Gastrocnemius medialis (tissue), 4 donors: ENCODE results near the gene SGO2. TPM values are rescaled to one million over a fixed set of nuclear protein-coding genes. Genes with fewer than 3 reads are reported as not detected.

Experiments
- ATAC-seq, 2 donors: fragments of 150-250 bp; one replicate each; pipeline ENCODE4 v1.9.1; 2016
- DNase-seq, 2 donors: peaks; one replicate each; pipeline ENCODE4 v3.0.0-alpha.2; 2019
- H3K27ac ChIP-seq, 4 donors: fragments of 200-600 bp; sonication (generic); 1 replicate in 1 of 4; 2 replicates in 3 of 4; pipeline ENCODE4 v1.5.1; 2016 to 2018; ENCODE audit warnings: mild to moderate bottlenecking in 2 of 4, moderate library complexity in 1 of 4
- H3K27me3 ChIP-seq, 3 donors: fragments of 200-600 bp; sonication (generic) in 2 of 3; 1 replicate in 1 of 3; 2 replicates in 2 of 3; pipeline versions ENCODE4 v1.5.1 to v1.6.0; 2016 to 2019; ENCODE audit warnings: mild to moderate bottlenecking in 1 of 3, moderate library complexity in 1 of 3
- H3K36me3 ChIP-seq, 2 donors: fragments of 200-600 bp; sonication (generic) in 1 of 2; one replicate each; pipeline ENCODE4 v1.5.1; 2017 to 2018
- H3K4me1 ChIP-seq, 2 donors: fragments of 200-600 bp; sonication (generic) in 1 of 2; one replicate each; pipeline ENCODE4 v1.5.1; 2016 to 2017; ENCODE audit warnings: mild to moderate bottlenecking in 2 of 2
- H3K4me3 ChIP-seq, 4 donors: fragments of 200-600 bp; sonication (generic) in 3 of 4; 1 replicate in 1 of 4; 2 replicates in 3 of 4; pipeline ENCODE4 v1.5.1; 2016 to 2019; ENCODE audit warnings: mild to moderate bottlenecking in 2 of 4
- H3K9me3 ChIP-seq, 3 donors: fragments of 200-600 bp; sonication (generic) in 2 of 3; 1 replicate in 1 of 3; 2 replicates in 2 of 3; pipeline ENCODE4 v1.5.1; 2016 to 2019
- POLR2A ChIP-seq, 2 donors: fragments of 450-650 bp; IDR thresholded peaks; one replicate each; pipeline ENCODE4 v1.6.1; 2017; ENCODE audit warnings: antibody characterized with exemption in 2 of 2, mild to moderate bottlenecking in 2 of 2, moderate library complexity in 2 of 2
- in situ Hi-C, 4 donors: fragments of 200-750 bp; cut with MboI; loops; one replicate each; pipeline versions ENCODE4 v1.15.0 to v1.8.0; 2017; ENCODE audit warnings: low sequenced_read_pairs in 4 of 4
- intact Hi-C: fragments of 100-400 bp; cut with DNase I; formaldehyde crosslinking; loops from one replicate; pipeline ENCODE4 v1.15.1; 2023; ENCODE audit warnings: low total_unique reads
- total RNA-seq, 4 donors: library from RNA; depleted of rRNA; stranded (reverse); fragments of >200 nt; gene quantifications; one replicate each; pipeline versions ENCODE4 v1.1.0 to v1.2.3, GENCODE V29; 2016
- TF ChIP-seq, protein P1 (sequence below), 5 experiments: fragments of 450-650 bp in 3 of 5; fragments of 200-600 bp in 2 of 5; sonication (generic) in 2 of 5; IDR thresholded peaks in 4 of 5; conservative IDR thresholded peaks in 1 of 5; 1 replicate in 4 of 5; 2 replicates in 1 of 5; pipeline ENCODE4 v1.5.1; 2016 to 2019; ENCODE audit warnings: antibody characterized with exemption in 5 of 5, mild to moderate bottlenecking in 3 of 5, moderate library complexity in 3 of 5

The SGO2 gene
- total RNA-seq, 4 donors from 2014 or later = 0.61 to 2.6 (median 0.70) TPM

DNA sequence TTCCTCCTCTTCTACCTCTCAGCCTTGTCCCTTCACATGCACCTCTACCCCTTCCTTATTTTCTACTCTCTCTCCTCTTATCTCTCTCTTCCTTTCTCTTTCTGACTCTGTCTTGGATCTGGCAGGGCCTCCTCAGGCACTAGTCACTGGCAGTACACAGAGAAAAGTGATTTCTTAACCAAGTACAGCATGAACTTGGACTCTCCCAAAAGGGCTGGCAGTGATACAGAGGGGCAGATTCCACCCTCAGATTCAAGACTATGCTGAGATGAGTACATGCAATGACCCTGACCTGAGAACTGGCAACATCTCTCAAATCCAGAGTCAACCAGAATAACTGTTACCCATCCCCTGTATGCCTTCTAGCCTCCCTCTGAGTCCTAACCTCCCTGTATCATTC is 64.1 kb downstream of the SGO2 start:
- peak; percentile 56 to 80 for DNase-seq
- intact Hi-C loops = no loop called here
- no peaks in the 10 kb centered on the region for H3K9me3 ChIP-seq
- H3K27ac ChIP-seq = peak overlapping the region; percentile 6 to 69 (median 47)
- ATAC-seq = peak; percentile 81 to 85
- H3K4me3 ChIP-seq = peak overlapping the region in 1 of 4 donors; percentile 2
- no peaks in the 10 kb centered on the region for H3K36me3 ChIP-seq
- no peaks in the 10 kb centered on the region for H3K27me3 ChIP-seq
- TF ChIP-seq, protein P1, sequence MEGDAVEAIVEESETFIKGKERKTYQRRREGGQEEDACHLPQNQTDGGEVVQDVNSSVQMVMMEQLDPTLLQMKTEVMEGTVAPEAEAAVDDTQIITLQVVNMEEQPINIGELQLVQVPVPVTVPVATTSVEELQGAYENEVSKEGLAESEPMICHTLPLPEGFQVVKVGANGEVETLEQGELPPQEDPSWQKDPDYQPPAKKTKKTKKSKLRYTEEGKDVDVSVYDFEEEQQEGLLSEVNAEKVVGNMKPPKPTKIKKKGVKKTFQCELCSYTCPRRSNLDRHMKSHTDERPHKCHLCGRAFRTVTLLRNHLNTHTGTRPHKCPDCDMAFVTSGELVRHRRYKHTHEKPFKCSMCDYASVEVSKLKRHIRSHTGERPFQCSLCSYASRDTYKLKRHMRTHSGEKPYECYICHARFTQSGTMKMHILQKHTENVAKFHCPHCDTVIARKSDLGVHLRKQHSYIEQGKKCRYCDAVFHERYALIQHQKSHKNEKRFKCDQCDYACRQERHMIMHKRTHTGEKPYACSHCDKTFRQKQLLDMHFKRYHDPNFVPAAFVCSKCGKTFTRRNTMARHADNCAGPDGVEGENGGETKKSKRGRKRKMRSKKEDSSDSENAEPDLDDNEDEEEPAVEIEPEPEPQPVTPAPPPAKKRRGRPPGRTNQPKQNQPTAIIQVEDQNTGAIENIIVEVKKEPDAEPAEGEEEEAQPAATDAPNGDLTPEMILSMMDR (IDR thresholded peaks at IDR 0.05 in 4 of 5, conservative IDR thresholded peaks at IDR 0.05 in 1 of 5) = no peak
- TF ChIP-seq POLR2A (IDR thresholded peaks at IDR 0.05) = no peak
- peaks cover 0 to 5% of the 10 kb centered on the region in 2 donors for H3K4me1 ChIP-seq
- in situ Hi-C loops = no loop called here

DNA sequence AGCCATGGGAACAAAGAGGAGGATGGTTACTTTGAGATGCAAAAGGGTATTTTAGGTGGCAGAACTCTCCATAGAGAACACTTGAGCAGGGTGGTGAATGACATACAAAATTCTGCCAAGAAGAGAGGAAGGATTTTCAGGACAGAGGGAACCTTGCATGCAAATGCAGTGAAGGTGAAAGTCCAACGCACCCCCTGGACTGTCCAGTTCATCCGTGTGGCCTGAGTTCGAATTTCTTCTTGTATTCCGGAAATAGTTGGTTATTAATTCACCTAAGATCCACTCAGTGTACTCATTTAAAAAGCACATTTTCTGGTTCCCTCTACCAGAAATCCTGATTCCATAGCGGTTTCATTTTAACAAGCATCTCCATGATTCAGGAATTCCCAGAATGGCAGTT is 65.3 kb downstream of the SGO2 start:
- no peak overlapping the region for H3K4me3 ChIP-seq
- ATAC-seq = no peak
- no peak for TF ChIP-seq POLR2A (IDR thresholded peaks at IDR 0.05)
- TF ChIP-seq, protein P1 (IDR thresholded peaks at IDR 0.05 in 4 of 5, conservative IDR thresholded peaks at IDR 0.05 in 1 of 5) = no peak
- no peaks in the 10 kb centered on the region for H3K4me1 ChIP-seq
- H3K27ac ChIP-seq = peak overlapping the region in 1 of 4 donors; percentile 58
- no peaks in the 10 kb centered on the region for H3K9me3 ChIP-seq
- no peaks in the 10 kb centered on the region for H3K36me3 ChIP-seq
- intact Hi-C loops (no loop called here), in situ Hi-C loops (no loop called here)
- no peak for DNase-seq
- H3K27me3 ChIP-seq = no peaks in the 10 kb centered on the region

DNA sequence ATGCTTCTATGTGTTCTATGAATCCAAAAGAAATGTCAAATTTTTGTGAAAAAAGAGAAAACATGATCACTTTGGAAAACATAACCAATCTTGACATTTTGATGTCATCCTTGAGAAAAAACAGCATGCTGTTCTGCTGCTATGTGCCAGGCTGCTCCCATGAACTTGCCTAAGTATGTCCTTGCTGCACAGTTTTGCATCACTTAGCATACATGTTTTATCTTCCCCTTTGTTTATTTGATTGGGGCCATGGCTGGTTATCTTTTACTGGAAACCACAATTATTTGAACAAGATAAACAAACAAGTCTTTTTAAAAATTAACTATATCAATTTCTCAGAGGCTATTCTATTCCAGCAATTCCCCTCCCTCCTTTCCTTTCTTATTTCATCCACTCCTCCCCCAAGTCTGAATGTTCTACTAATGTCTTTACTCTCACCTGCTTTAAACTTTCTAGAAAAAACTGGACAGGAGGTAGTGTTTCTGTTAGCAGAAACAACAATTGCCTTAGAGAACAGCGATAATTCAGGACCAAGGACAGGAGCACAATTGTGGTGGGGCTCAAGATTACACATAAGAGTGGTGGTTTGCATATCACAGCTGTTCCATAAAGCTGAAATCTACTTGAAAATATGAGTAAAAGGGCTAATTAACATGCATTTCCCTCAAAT is 66.5 kb downstream of the SGO2 start:
- Histone ChIP-seq H3K27me3 (no peaks in the 10 kb centered on the region), H3K9me3 (no peaks in the 10 kb centered on the region), H3K27ac (no peak overlapping the region), H3K36me3 (no peaks in the 10 kb centered on the region), H3K4me3 (no peak overlapping the region), H3K4me1 (no peaks in the 10 kb centered on the region)
- in situ Hi-C loops = no loop called here
- DNase-seq = no peak
- TF ChIP-seq, protein P1 (IDR thresholded peaks at IDR 0.05 in 4 of 5, conservative IDR thresholded peaks at IDR 0.05 in 1 of 5) = no peak
- no peak for TF ChIP-seq POLR2A (IDR thresholded peaks at IDR 0.05)
- no peak for ATAC-seq
- intact Hi-C loops = no loop called here

DNA sequence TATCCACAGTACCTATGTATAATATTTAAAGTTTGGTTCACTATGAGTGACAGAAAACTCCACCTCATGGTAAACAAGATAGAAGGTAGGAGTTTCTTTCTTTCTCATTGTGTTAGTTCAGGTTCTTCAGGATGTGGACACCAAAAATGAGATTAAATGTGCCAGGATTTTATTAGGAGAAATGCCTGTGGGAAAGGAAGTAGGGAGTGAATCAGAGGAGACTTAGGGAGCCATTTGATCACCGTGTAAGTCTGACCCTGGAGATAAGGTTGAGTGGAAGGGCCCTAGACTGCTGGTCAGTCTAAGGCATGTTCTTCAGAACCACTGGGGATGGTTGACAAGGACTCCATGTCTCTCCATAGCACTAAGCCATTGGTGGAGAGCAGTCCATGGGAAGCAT is 67.9 kb downstream of the SGO2 start:
- Histone ChIP-seq H3K36me3 (no peaks in the 10 kb centered on the region), H3K27me3 (no peaks in the 10 kb centered on the region), H3K27ac (no peak overlapping the region), H3K4me1 (no peaks in the 10 kb centered on the region), H3K9me3 (no peaks in the 10 kb centered on the region), H3K4me3 (no peak overlapping the region)
- intact Hi-C loops (no loop called here), in situ Hi-C loops (no loop called here)
- no peak for DNase-seq
- TF ChIP-seq, protein P1 (IDR thresholded peaks at IDR 0.05 in 4 of 5, conservative IDR thresholded peaks at IDR 0.05 in 1 of 5) = no peak
- TF ChIP-seq POLR2A (IDR thresholded peaks at IDR 0.05) = no peak
- ATAC-seq = no peak

DNA sequence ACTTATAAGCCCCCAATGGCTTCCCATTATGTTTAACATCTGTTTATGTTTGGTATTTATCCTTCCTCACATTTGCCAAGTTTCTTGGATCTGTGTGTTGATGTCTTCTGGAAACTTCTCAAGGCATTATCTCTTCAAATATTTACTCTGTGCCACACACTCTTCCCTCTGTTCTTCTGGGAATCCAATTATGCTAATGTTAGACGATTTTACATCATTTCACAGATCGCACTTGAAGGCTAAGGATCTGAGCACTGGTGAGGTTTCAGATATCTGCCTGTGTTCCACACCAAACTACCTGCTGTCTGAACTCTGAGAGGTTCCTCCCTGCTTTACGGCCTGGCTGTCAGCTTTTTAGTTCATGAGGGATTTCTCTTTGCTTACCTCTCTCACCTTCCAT is 69.9 kb downstream of the SGO2 start:
- Histone ChIP-seq H3K36me3 (no peaks in the 10 kb centered on the region), H3K4me3 (no peak overlapping the region)

More for the DNA sequence above, 69.9 kb downstream of the SGO2 start:
- Histone ChIP-seq H3K9me3 (no peaks in the 10 kb centered on the region), H3K27me3 (no peaks in the 10 kb centered on the region), H3K4me1 (no peaks in the 10 kb centered on the region), H3K27ac (no peak overlapping the region)
- intact Hi-C loops = no loop called here
- in situ Hi-C loops = no loop called here
- TF ChIP-seq POLR2A (IDR thresholded peaks at IDR 0.05) = no peak
- TF ChIP-seq, protein P1 (IDR thresholded peaks at IDR 0.05 in 4 of 5, conservative IDR thresholded peaks at IDR 0.05 in 1 of 5) = no peak
- no peak for ATAC-seq
- no peak for DNase-seq
